ENCODE results near the gene TYW1B.
"Not testable (repeated sequence)": the region's sequence is repeated elsewhere in the genome, so short reads cannot be mapped to it uniquely, and the experiment has no call there.

- not testable (repeated sequence) for TF ChIP-seq CTCF (IDR thresholded peaks at IDR 0.05; ENCODE audit: low read depth, low read length, missing input control); JUND (IDR thresholded peaks at IDR 0.05); MAX (IDR thresholded peaks at IDR 0.05); SP1 (IDR thresholded peaks at IDR 0.05); FOXA1 (IDR thresholded peaks at IDR 0.05)
These were observed 9.2 kb downstream of the TYW1B start for GRCh38 chr7:72818663-72819361.
